Fibroblast of lung (primary cell): ENCODE data around the gene HOXB5.

Source experiments
- CTCF ChIP-seq, 2 donors: IDR thresholded peaks in 1 of 2; conservative IDR thresholded peaks in 1 of 2; 1 replicate in 1 of 2; 2 replicates in 1 of 2; pipeline ENCODE4 v1.5.1; 2011 to 2012; ENCODE audit warnings: low read length in 2 of 2, control low read depth in 1 of 2, inconsistent platforms in 1 of 2, low read depth in 1 of 2, mild to moderate bottlenecking in 1 of 2
- EZH2 ChIP-seq: IDR thresholded peaks from 2 replicates; pipeline ENCODE4 v1.5.1; 2012; ENCODE audit warnings: low read length, control low read depth, mild to moderate bottlenecking; ENCODE audit errors: missing control alignments

- TF ChIP-seq CTCF (conservative IDR thresholded peaks at IDR 0.05 in 1 of 2, IDR thresholded peaks at IDR 0.05 in 1 of 2; ENCODE audit: low read depth in 1 of 2, low read length in 2 of 2), result no peak
- TF ChIP-seq EZH2, result no peak
These were observed 15.5 kb upstream of the HOXB5 start for GRCh38 chr17:48609033-48609432.
